CD8-positive, alpha-beta memory T cell (primary cell): ENCODE results near the gene SELENOV. TPM values are rescaled to one million over a fixed set of nuclear protein-coding genes. Genes with fewer than 3 reads are reported as not detected.

ENCODE experiments used
- CTCF ChIA-PET: fragments of 350-600 bp; sonication (Branson Sonifier 250); formaldehyde crosslinking; loops from one replicate; lab custom pipeline; 2021; ENCODE audit warnings: antibody characterized with exemption; lab: Charles Lee
- POLR2A ChIA-PET: fragments of 350-600 bp; sonication (Branson Sonifier 250); formaldehyde crosslinking; loops from one replicate; lab custom pipeline; 2021; ENCODE audit warnings: antibody characterized with exemption; lab: Charles Lee
- DNase-seq, 5 donors: peaks; one replicate each; pipeline versions ENCODE4 v3.0.0 to v3.0.0-alpha.2; 2020 to 2022; ENCODE audit warnings: mixed read lengths in 1 of 5
- H3K27ac ChIP-seq: one replicate; pipeline ENCODE4 v1.7.0; 2013; ENCODE audit warnings: low read depth, mild to moderate bottlenecking, low read length, moderate library complexity
- H3K27me3 ChIP-seq: 2 replicates; pipeline ENCODE4 v1.7.0; 2013; ENCODE audit warnings: low read length, mild to moderate bottlenecking; ENCODE audit not compliant: insufficient read depth, poor library complexity, severe bottlenecking
- H3K36me3 ChIP-seq: 2 replicates; pipeline ENCODE4 v1.7.0; 2013; ENCODE audit warnings: mild to moderate bottlenecking, low read length, moderate library complexity; ENCODE audit not compliant: insufficient read depth
- H3K4me1 ChIP-seq: 2 replicates; pipeline ENCODE4 v1.7.0; 2013; ENCODE audit warnings: mild to moderate bottlenecking, low read length, moderate library complexity; ENCODE audit not compliant: insufficient read depth
- H3K4me3 ChIP-seq: 2 replicates; pipeline ENCODE4 v1.7.0; 2013; ENCODE audit warnings: mild to moderate bottlenecking, low read length
- H3K9me3 ChIP-seq: 2 replicates; pipeline ENCODE4 v1.7.0; 2013; ENCODE audit warnings: mild to moderate bottlenecking, low read length
- H3K27ac Mint-ChIP-seq, 8 donors: one replicate each; pipeline ENCODE4 v1.8.0; 2020 to 2021; ENCODE audit warnings: mixed read lengths in 8 of 8, mild to moderate bottlenecking in 6 of 8, inconsistent platforms in 3 of 8, moderate library complexity in 3 of 8
- H3K27me3 Mint-ChIP-seq, 2 donors: one replicate each; pipeline ENCODE4 v1.8.0; 2020 to 2021; ENCODE audit warnings: mixed read lengths in 2 of 2, mild to moderate bottlenecking in 1 of 2, moderate library complexity in 1 of 2
- H3K36me3 Mint-ChIP-seq, 3 donors: one replicate each; pipeline ENCODE4 v1.8.0; 2020 to 2021; ENCODE audit warnings: mixed read lengths in 3 of 3, inconsistent platforms in 1 of 3, mild to moderate bottlenecking in 1 of 3
- H3K4me1 Mint-ChIP-seq, 3 donors: one replicate each; pipeline ENCODE4 v1.8.0; 2020 to 2021; ENCODE audit warnings: mixed read lengths in 3 of 3, inconsistent platforms in 1 of 3, mild to moderate bottlenecking in 1 of 3
- H3K4me3 Mint-ChIP-seq, 7 donors: one replicate each; pipeline ENCODE4 v1.8.0; 2020 to 2021; ENCODE audit warnings: mixed read lengths in 7 of 7, mild to moderate bottlenecking in 6 of 7, moderate library complexity in 4 of 7, inconsistent platforms in 2 of 7
- H3K9me3 Mint-ChIP-seq, 5 donors: one replicate each; pipeline ENCODE4 v1.8.0; 2020 to 2022; ENCODE audit warnings: mixed read lengths in 5 of 5, mild to moderate bottlenecking in 3 of 5, moderate library complexity in 2 of 5, inconsistent platforms in 1 of 5
- polyA plus RNA-seq: library from polyadenylated mRNA; unstranded; fragments of 300-500 nt; fragmentation: Illumina TruSeq; gene quantifications from one replicate; pipeline ENCODE4 v1.2.3, GENCODE V29; 2021
- total RNA-seq, 2 experiments: library from RNA; stranded (reverse); gene quantifications; one replicate each; pipeline ENCODE4 v1.2.3, GENCODE V29; 2021

Gene SELENOV
- total RNA-seq (not detected), polyA plus RNA-seq (not detected)

GRCh38 chr19:39514840-39515550, at the start of gene SELENOV:
Gene SELENOV (plus strand): TSS chr19:39515139. CDS start chr19:39515213, 74 bp downstream.
- ChIA-PET CTCF (interaction anchor here (1.1 to 3.4 kb wide), 2 partner anchors 12 to 14 kb away, joined by 3 to 9 read pairs; no protein-coding TSS in a partner anchor), POLR2A (no interaction called here)
- Mint-ChIP-seq H3K36me3 (peaks cover 0 to 4% (median 0%) of the 10 kb centered on the region in 3 donors), H3K4me1 (peaks cover 8 to 25% (median 12%) of the 10 kb centered on the region in 3 donors), H3K9me3 (no peaks in the 10 kb centered on the region), H3K4me3 (peak within 1 kb of the TSS in 6 of 7 donors; percentile 47 to 90 (median 78)), H3K27ac (peak within 1 kb of the TSS in 3 of 8 donors; percentile 24 to 52 (median 45)), H3K27me3 (peaks cover 54 to 60% of the 10 kb centered on the region in 2 donors)
- Histone ChIP-seq H3K4me3 (peak within 1 kb of the TSS; percentile 43), H3K9me3 (no peaks in the 10 kb centered on the region), H3K27ac (no peak within 1 kb of the TSS), H3K4me1 (peaks cover 18% of the 10 kb centered on the region), H3K36me3 (no peaks in the 10 kb centered on the region), H3K27me3 (peaks cover 41% of the 10 kb centered on the region)
- DNase-seq = peak in 2 of 5 donors; percentile 35 to 50

- H3K4me3 Mint-ChIP-seq = no peak overlapping the region
- POLR2A ChIA-PET = no interaction called here
- Histone ChIP-seq H3K36me3 (peaks cover 66% of the 10 kb centered on the region), H3K27me3 (no peaks in the 10 kb centered on the region), H3K4me1 (no peaks in the 10 kb centered on the region), H3K27ac (no peak overlapping the region), H3K4me3 (no peak overlapping the region), H3K9me3 (no peaks in the 10 kb centered on the region)
- no peaks in the 10 kb centered on the region for H3K27me3 Mint-ChIP-seq
- CTCF ChIA-PET = no interaction called here
- no peaks in the 10 kb centered on the region for H3K9me3 Mint-ChIP-seq
- H3K4me1 Mint-ChIP-seq = no peaks in the 10 kb centered on the region
- H3K27ac Mint-ChIP-seq = peak overlapping the region in 2 of 8 donors; percentile 31 to 62
- H3K36me3 Mint-ChIP-seq = peaks cover 19 to 82% (median 29%) of the 10 kb centered on the region in 3 donors
- no peak for DNase-seq
These were observed 48.8 kb upstream of the SELENOV start for GRCh38 chr19:39465956-39466747.

GRCh38 chr19:39467941-39468340, 47.0 kb upstream of the SELENOV start:
- H3K9me3 Mint-ChIP-seq = no peaks in the 10 kb centered on the region
- H3K4me1 Mint-ChIP-seq = peaks cover 0 to 7% (median 0%) of the 10 kb centered on the region in 3 donors
- H3K4me3 Mint-ChIP-seq = no peak overlapping the region
- no peaks in the 10 kb centered on the region for H3K27me3 Mint-ChIP-seq
- H3K36me3 ChIP-seq = peaks cover 79% of the 10 kb centered on the region
- H3K27me3 ChIP-seq = no peaks in the 10 kb centered on the region
- POLR2A ChIA-PET = interaction anchor here (0.5 kb wide), 1 partner anchor 43 kb away, joined by 12 read pairs; no protein-coding TSS in a partner anchor
- peak overlapping the region in 1 of 8 donors; percentile 65 for H3K27ac Mint-ChIP-seq
- peaks cover 19 to 90% (median 35%) of the 10 kb centered on the region in 3 donors for H3K36me3 Mint-ChIP-seq
- H3K27ac ChIP-seq = no peak overlapping the region
- H3K4me1 ChIP-seq = no peaks in the 10 kb centered on the region
- no peak overlapping the region for H3K4me3 ChIP-seq
- H3K9me3 ChIP-seq = no peaks in the 10 kb centered on the region
- DNase-seq = no peak
- CTCF ChIA-PET = interaction anchor here (0.7 to 1.0 kb wide), 2 partner anchors 22 to 28 kb away, joined by 3 read pairs; partner anchors contain the start of gene SUPT5H

- no peaks in the 10 kb centered on the region for H3K9me3 ChIP-seq
- H3K36me3 ChIP-seq = peaks cover 86% of the 10 kb centered on the region
- Mint-ChIP-seq H3K9me3 (no peaks in the 10 kb centered on the region), H3K27me3 (no peaks in the 10 kb centered on the region), H3K4me1 (peaks cover 0 to 7% (median 0%) of the 10 kb centered on the region in 3 donors), H3K36me3 (peaks cover 19 to 91% (median 31%) of the 10 kb centered on the region in 3 donors), H3K4me3 (no peak overlapping the region), H3K27ac (peak overlapping the region in 1 of 8 donors; percentile 70)
- DNase-seq = no peak
- H3K4me3 ChIP-seq = no peak overlapping the region
- no peak overlapping the region for H3K27ac ChIP-seq
- POLR2A ChIA-PET = no interaction called here
- no peaks in the 10 kb centered on the region for H3K4me1 ChIP-seq
- no peaks in the 10 kb centered on the region for H3K27me3 ChIP-seq
- CTCF ChIA-PET = no interaction called here
These were observed 45.9 kb upstream of the SELENOV start for GRCh38 chr19:39469036-39469435.

GRCh38 chr19:39469567-39469966, 45.4 kb upstream of the SELENOV start:
- Histone ChIP-seq H3K27me3 (no peaks in the 10 kb centered on the region), H3K4me1 (no peaks in the 10 kb centered on the region), H3K36me3 (peaks cover 89% of the 10 kb centered on the region), H3K9me3 (no peaks in the 10 kb centered on the region), H3K27ac (no peak overlapping the region), H3K4me3 (no peak overlapping the region)
- no peaks in the 10 kb centered on the region for H3K27me3 Mint-ChIP-seq
- CTCF ChIA-PET = no interaction called here
- no peak for DNase-seq
- no peak overlapping the region for H3K4me3 Mint-ChIP-seq
- peaks cover 0 to 7% (median 0%) of the 10 kb centered on the region in 3 donors for H3K4me1 Mint-ChIP-seq
- POLR2A ChIA-PET = interaction anchor here (0.6 kb wide), 1 partner anchor 25 kb away, joined by 4 read pairs; no protein-coding TSS in a partner anchor
- no peaks in the 10 kb centered on the region for H3K9me3 Mint-ChIP-seq
- peaks cover 19 to 93% (median 31%) of the 10 kb centered on the region in 3 donors for H3K36me3 Mint-ChIP-seq
- H3K27ac Mint-ChIP-seq = peak overlapping the region in 3 of 8 donors; percentile 53 to 78 (median 70)

- ChIA-PET POLR2A (no interaction called here), CTCF (interaction anchor here (1.1 kb wide), 1 partner anchor 8 kb away, joined by 3 read pairs; no protein-coding TSS in a partner anchor)
- Mint-ChIP-seq H3K36me3 (peaks cover 12 to 92% (median 26%) of the 10 kb centered on the region in 3 donors), H3K4me1 (peaks cover 0 to 7% (median 0%) of the 10 kb centered on the region in 3 donors), H3K9me3 (no peaks in the 10 kb centered on the region), H3K27ac (peak overlapping the region in 1 of 8 donors; percentile 59), H3K4me3 (no peak overlapping the region), H3K27me3 (no peaks in the 10 kb centered on the region)
- DNase-seq = no peak
- no peak overlapping the region for H3K4me3 ChIP-seq
- H3K36me3 ChIP-seq = peaks cover 82% of the 10 kb centered on the region
- H3K27ac ChIP-seq = no peak overlapping the region
- no peaks in the 10 kb centered on the region for H3K4me1 ChIP-seq
- H3K27me3 ChIP-seq = no peaks in the 10 kb centered on the region
- no peaks in the 10 kb centered on the region for H3K9me3 ChIP-seq
These were observed 44.1 kb upstream of the SELENOV start for GRCh38 chr19:39470724-39471339.

- Histone ChIP-seq H3K4me1 (no peaks in the 10 kb centered on the region), H3K27ac (no peak overlapping the region), H3K9me3 (no peaks in the 10 kb centered on the region), H3K27me3 (no peaks in the 10 kb centered on the region), H3K4me3 (no peak overlapping the region), H3K36me3 (peaks cover 81% of the 10 kb centered on the region)
- CTCF ChIA-PET = interaction anchor here (1.1 kb wide), 1 partner anchor 10 kb away, joined by 3 read pairs; no protein-coding TSS in a partner anchor
- H3K27me3 Mint-ChIP-seq = no peaks in the 10 kb centered on the region
- peaks cover 9 to 91% (median 27%) of the 10 kb centered on the region in 3 donors for H3K36me3 Mint-ChIP-seq
- H3K9me3 Mint-ChIP-seq = no peaks in the 10 kb centered on the region
- POLR2A ChIA-PET = no interaction called here
- DNase-seq = no peak
- H3K27ac Mint-ChIP-seq = peak overlapping the region in 4 of 8 donors; percentile 32 to 84 (median 72)
- H3K4me1 Mint-ChIP-seq = peaks cover 0 to 7% (median 0%) of the 10 kb centered on the region in 3 donors
- no peak overlapping the region for H3K4me3 Mint-ChIP-seq
These were observed 43.0 kb upstream of the SELENOV start for GRCh38 chr19:39471756-39472536.
